ENCODE data around the gene FFAR3.
"Not testable (repeated sequence)": the region's sequence is repeated elsewhere in the genome, so short reads cannot be mapped to it uniquely, and the experiment has no call there.

- not testable (repeated sequence) for TF ChIP-seq EP300, POLR2A, CTCF (IDR thresholded peaks at IDR 0.05)
Observed at GRCh38 chr19:35359395-35359794, 1.1 kb downstream of the FFAR3 start.

Data from sigmoid colon (tissue), 4 donors.